ENCODE data around the gene TOX4.
"Not testable (repeated sequence)": the region's sequence is repeated elsewhere in the genome, so short reads cannot be mapped to it uniquely, and the experiment has no call there.

The TOX4 gene

GRCh38 chr14:21535545-21536417 is 58.8 kb downstream of the TOX4 start:
- no peak for FAIRE-seq

- no peak for FAIRE-seq
Observed at GRCh38 chr14:21536418-21537089, 59.6 kb downstream of the TOX4 start.

GRCh38 chr14:21537090-21537424 is 60.1 kb downstream of the TOX4 start:
- FAIRE-seq, result no peak

- FAIRE-seq, result no peak
Observed at GRCh38 chr14:21539189-21539940, 62.4 kb downstream of the TOX4 start.

DNA sequence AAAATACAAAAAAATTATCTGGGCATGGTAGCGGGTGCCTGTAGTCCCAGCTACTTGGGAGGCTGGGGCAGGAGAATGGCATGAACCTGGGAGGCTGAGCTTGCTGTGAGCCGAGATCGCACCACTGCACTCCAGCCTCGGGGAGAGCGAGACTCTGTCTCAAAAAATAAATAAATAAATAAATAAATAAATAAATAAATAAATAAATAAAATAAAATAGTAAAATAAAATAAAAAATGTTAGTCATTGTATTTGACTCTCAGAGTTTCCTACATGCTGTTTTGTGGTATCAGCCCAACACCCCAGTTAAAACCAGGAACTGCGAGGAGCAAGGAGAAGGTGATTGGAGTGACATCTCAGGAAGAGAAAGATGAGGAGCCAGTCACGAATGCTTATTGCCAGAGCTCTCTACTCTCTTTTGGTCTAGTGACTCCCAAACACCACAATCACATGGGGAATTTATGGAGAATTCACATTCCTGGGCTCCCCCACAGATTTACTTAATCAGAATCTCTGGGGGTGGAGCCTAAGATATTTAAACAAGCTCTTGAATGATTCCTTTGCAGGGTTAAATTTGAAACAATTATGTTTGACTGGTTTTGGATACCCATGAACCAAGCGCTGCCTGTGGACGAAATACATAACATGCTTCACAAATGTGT is 64.5 kb downstream of the TOX4 start:
- no peak for FAIRE-seq

DNA sequence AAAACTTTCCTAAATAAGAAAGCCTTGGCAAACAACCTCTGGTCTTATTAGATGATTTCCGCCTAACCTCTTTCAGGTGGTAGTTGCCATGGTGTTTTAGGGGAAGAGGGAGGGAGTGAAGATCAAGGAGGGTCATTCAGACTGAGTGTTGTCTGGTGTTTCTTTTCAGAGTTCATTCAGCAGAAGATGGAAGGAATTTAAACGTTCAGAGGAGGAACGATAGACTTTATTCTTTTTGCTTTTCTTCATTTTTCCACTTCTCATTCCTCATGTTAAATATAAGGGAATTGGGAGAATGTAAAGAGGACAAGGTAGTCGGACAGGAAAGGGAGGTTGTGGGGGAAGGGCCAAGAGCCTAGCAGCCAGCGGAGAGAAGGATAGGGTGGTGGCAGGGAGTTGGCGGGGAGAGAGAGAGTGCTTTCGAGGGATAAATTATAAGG is 66.5 kb downstream of the TOX4 start:
- no peak for FAIRE-seq

- FAIRE-seq, result no peak
Observed at GRCh38 chr14:21543963-21544362, 67.0 kb downstream of the TOX4 start.

GRCh38 chr14:21544588-21544987 is 67.6 kb downstream of the TOX4 start:
- not testable (repeated sequence) for FAIRE-seq

Data from islet of Langerhans (tissue), 1 donor.